ENCODE measurements around the gene RALGAPA1.

DNA sequence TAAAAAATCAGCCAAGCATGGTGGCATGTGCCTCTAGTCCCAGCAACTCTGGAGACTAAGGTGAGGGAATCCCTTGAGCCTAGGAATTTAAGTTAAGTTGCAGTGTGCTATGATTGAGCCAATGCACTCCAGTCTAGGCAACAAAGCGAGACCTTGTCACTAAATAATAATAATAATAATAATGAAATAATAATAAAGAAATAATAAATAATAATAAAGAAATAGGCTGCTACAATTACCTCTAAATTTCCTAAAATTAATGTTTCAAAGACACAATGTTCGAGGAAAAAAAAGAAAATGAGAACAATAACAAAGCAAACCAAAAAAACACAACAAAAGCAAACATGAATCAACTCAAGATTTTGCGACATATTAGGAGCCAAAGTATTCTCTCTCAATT, 29.7 kb downstream of the RALGAPA1 start:
- no peak for TF ChIP-seq ZNF384 (IDR thresholded peaks at IDR 0.05)
- no peak for TF ChIP-seq ARNT (IDR thresholded peaks at IDR 0.05)
- TF ChIP-seq LEF1 (IDR thresholded peaks at IDR 0.05; ENCODE audit: borderline replicate concordance), result no peak
- TF ChIP-seq SP1 (IDR thresholded peaks at IDR 0.05), result no peak
- TF ChIP-seq SUZ12 (IDR thresholded peaks at IDR 0.05), result no peak
- no peak for TF ChIP-seq L3MBTL2 (conservative IDR thresholded peaks at IDR 0.05)
- TF ChIP-seq ELF4 (IDR thresholded peaks at IDR 0.05), result no peak
- TF ChIP-seq NFRKB (IDR thresholded peaks at IDR 0.05), result no peak
- no peak for TF ChIP-seq HDGF (IDR thresholded peaks at IDR 0.05; ENCODE audit: borderline replicate concordance)
- no peak for TF ChIP-seq BHLHE40 (IDR thresholded peaks at IDR 0.05; ENCODE audit: borderline replicate concordance)
- TF ChIP-seq FOXM1 (IDR thresholded peaks at IDR 0.05; ENCODE audit: borderline replicate concordance), result no peak
- no peak for TF ChIP-seq TARDBP (IDR thresholded peaks at IDR 0.05)
- TF ChIP-seq FOXK2 (IDR thresholded peaks at IDR 0.05), result no peak

Measured in HEK293T (cell line).